ENCODE measurements around the gene EPN1.

DNA sequence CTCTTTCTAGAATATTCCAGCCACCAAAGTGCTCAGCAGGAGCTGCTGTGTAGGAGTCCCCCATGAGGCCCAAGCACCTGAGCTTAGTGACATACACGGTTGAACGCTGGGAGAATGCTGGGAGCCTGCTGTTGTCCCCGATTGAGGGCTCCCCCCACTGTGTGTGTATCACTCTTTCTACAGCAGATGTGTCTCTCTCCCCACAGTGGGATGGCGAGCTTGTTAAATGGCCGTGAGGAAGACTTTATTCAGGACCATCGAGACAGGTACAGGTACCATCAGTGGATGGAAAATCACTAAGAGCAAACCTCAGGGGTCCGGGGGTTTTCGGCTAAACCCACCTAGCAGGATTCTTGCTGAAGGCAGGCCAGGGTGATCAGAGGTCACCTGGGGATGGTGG is 22.7 kb downstream of the EPN1 start:
- TF ChIP-seq ZNF212 (CRISPR knock-in tag; IDR thresholded peaks at IDR 0.05), result no peak
- TF ChIP-seq EZH2 (IDR thresholded peaks at IDR 0.05; ENCODE audit: borderline replicate concordance, low read depth, low read length), result no peak
- TF ChIP-seq, protein P1, sequence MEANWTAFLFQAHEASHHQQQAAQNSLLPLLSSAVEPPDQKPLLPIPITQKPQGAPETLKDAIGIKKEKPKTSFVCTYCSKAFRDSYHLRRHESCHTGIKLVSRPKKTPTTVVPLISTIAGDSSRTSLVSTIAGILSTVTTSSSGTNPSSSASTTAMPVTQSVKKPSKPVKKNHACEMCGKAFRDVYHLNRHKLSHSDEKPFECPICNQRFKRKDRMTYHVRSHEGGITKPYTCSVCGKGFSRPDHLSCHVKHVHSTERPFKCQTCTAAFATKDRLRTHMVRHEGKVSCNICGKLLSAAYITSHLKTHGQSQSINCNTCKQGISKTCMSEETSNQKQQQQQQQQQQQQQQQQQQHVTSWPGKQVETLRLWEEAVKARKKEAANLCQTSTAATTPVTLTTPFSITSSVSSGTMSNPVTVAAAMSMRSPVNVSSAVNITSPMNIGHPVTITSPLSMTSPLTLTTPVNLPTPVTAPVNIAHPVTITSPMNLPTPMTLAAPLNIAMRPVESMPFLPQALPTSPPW (CRISPR knock-in tag; IDR thresholded peaks at IDR 0.05), result no peak
- TF ChIP-seq HBP1 (CRISPR knock-in tag; IDR thresholded peaks at IDR 0.05), result no peak
- TF ChIP-seq FUS (optimal IDR thresholded peaks at IDR 0.05; ENCODE audit: low read depth, low read length), result no peak
- no peak for TF ChIP-seq CBFB (CRISPR knock-in tag; IDR thresholded peaks at IDR 0.05)
